ENCODE measurements around the gene TBC1D2. TPM values are rescaled to one million over a fixed set of nuclear protein-coding genes. Genes with fewer than 3 reads are reported as not detected.

The TBC1D2 gene
- total and polyA plus RNA-seq, 4 donors = 2.8 to 5.1 (median 3.7) TPM

GRCh38 chr9:98218562-98219363 lies 36.7 kb downstream of the TBC1D2 start (continued):
- no peak for TF ChIP-seq CTCF (IDR thresholded peaks at IDR 0.05; ENCODE audit: low read depth, low read length, missing input control)
- TF ChIP-seq NR2F2 (IDR thresholded peaks at IDR 0.05) = peak; percentile 82
- no peak for TF ChIP-seq TAF1 (conservative IDR thresholded peaks at IDR 0.05)
- no peak for TF ChIP-seq RAD21 (IDR thresholded peaks at IDR 0.05)
- no peak for TF ChIP-seq ATF3 (IDR thresholded peaks at IDR 0.05)
- no peak for TF ChIP-seq GABPA (IDR thresholded peaks at IDR 0.05 in 1 of 2, conservative IDR thresholded peaks at IDR 0.05 in 1 of 2)
- TF ChIP-seq HNF4G (IDR thresholded peaks at IDR 0.05) = peak; percentile 32
- peak in 1 of 2 donors; percentile 23 for TF ChIP-seq JUND (IDR thresholded peaks at IDR 0.05)
- TF ChIP-seq SP1 (IDR thresholded peaks at IDR 0.05) = peak; percentile 50
- peak; percentile 37 for TF ChIP-seq YY1 (IDR thresholded peaks at IDR 0.05)
- TF ChIP-seq HNF4A (conservative IDR thresholded peaks at IDR 0.05) = peak; percentile 56 to 63

GRCh38 chr9:98217255-98217654 lies 38.2 kb downstream of the TBC1D2 start:
- Histone ChIP-seq H3K27ac (ENCODE audit: low read depth in 1 of 2, low read length in 2 of 2) (peak overlapping the region; percentile 76 to 85), H3K4me3 (ENCODE audit: low read depth in 1 of 3, low read length in 3 of 3) (no peak overlapping the region), H3K9ac (ENCODE audit: low read depth in 1 of 2, low read length in 2 of 2) (no peak overlapping the region), H3K9me3 (ENCODE audit: control insufficient read depth in 4 of 4, low read length in 3 of 4) (no peaks in the 10 kb centered on the region), H3K36me3 (ENCODE audit: control insufficient read depth in 4 of 4, insufficient read depth in 3 of 4, low read depth in 1 of 4, low read length in 3 of 4) (peaks cover 0 to 3% (median 0%) of the 10 kb centered on the region in 4 donors), H3K27me3 (ENCODE audit: control insufficient read depth in 4 of 4, insufficient read depth in 4 of 4, low read length in 3 of 4) (no peaks in the 10 kb centered on the region), H3K4me1 (ENCODE audit: control insufficient read depth in 4 of 4, insufficient read depth in 4 of 4, low read length in 3 of 4) (peaks cover 11 to 60% (median 47%) of the 10 kb centered on the region in 4 donors)
- 43% methylated on average over 2 of the region's 2 CpGs for WGBS
- no peak for DNase-seq (ENCODE audit: low spot score)
- TF ChIP-seq TAF1 (conservative IDR thresholded peaks at IDR 0.05) = no peak
- peak; percentile 76 for TF ChIP-seq REST (IDR thresholded peaks at IDR 0.05)
- TF ChIP-seq RXRA (IDR thresholded peaks at IDR 0.05) = peak; percentile 91 to 92
- TF ChIP-seq MAX (IDR thresholded peaks at IDR 0.05) = no peak
- peak; percentile 24 for TF ChIP-seq FOXA2 (IDR thresholded peaks at IDR 0.05)
- TF ChIP-seq HNF4A (conservative IDR thresholded peaks at IDR 0.05) = peak; percentile 91 to 93
- TF ChIP-seq NR2F2 (IDR thresholded peaks at IDR 0.05) = peak; percentile 38
- peak in 1 of 2 donors; percentile 52 for TF ChIP-seq JUND (IDR thresholded peaks at IDR 0.05)
- TF ChIP-seq RAD21 (IDR thresholded peaks at IDR 0.05) = peak in 1 of 2 donors; percentile 45
- TF ChIP-seq SP1 (IDR thresholded peaks at IDR 0.05) = peak; percentile 81
- TF ChIP-seq HNF4G (IDR thresholded peaks at IDR 0.05) = peak; percentile 55
- TF ChIP-seq FOXA1 (IDR thresholded peaks at IDR 0.05) = no peak
- TF ChIP-seq YY1 (IDR thresholded peaks at IDR 0.05) = peak; percentile 63

All from liver (tissue), 9 donors.